GM12878 (cell line): ENCODE data around the gene PAK6.

Source experiments
- CBFB ChIP-seq: IDR thresholded peaks from 2 replicates; pipeline ENCODE4 v1.6.1; 2016; ENCODE audit warnings: antibody characterized with exemption, low read depth
- CTCF ChIP-seq, 3 experiments: IDR thresholded peaks in 2 of 3; conservative IDR thresholded peaks in 1 of 3; 2 replicates each; pipeline ENCODE4 v1.5.1; 2011; ENCODE audit warnings: low read depth in 3 of 3, low read length in 3 of 3, mild to moderate bottlenecking in 3 of 3, control low read depth in 2 of 3, moderate library complexity in 2 of 3, inconsistent platforms in 1 of 3, mixed read lengths in 1 of 3; ENCODE audit not compliant: control insufficient read depth in 2 of 3, insufficient read depth in 1 of 3; ENCODE audit errors: extremely low read depth in 1 of 3
- EGR1 ChIP-seq, 2 experiments: IDR thresholded peaks; 1 replicate in 1 of 2; 2 replicates in 1 of 2; pipeline ENCODE4 v1.6.1; 2011 to 2012; ENCODE audit warnings: low read depth in 2 of 2, low read length in 2 of 2, borderline replicate concordance in 1 of 2, mild to moderate bottlenecking in 1 of 2, moderate library complexity in 1 of 2
- HDAC2 ChIP-seq: fragments of 200-600 bp; sonication (generic); IDR thresholded peaks from 2 replicates; pipeline ENCODE4 v1.6.1; 2017
- JUND ChIP-seq: IDR thresholded peaks from 2 replicates; pipeline ENCODE4 v1.6.1; 2012; ENCODE audit warnings: low read depth, mild to moderate bottlenecking, low read length, improper control_type of control experiment, moderate library complexity
- MTA2 ChIP-seq: fragments of 450-650 bp; IDR thresholded peaks from 2 replicates; pipeline ENCODE4 v1.6.1; 2016; ENCODE audit warnings: low read depth, mild to moderate bottlenecking, moderate library complexity
- NR2C2 ChIP-seq: IDR thresholded peaks from 2 replicates; pipeline ENCODE4 v1.6.1; 2011; ENCODE audit warnings: borderline replicate concordance, low read depth; ENCODE audit not compliant: control insufficient read depth, insufficient read length
- PML ChIP-seq: IDR thresholded peaks from 2 replicates; pipeline ENCODE4 v1.6.1; 2012; ENCODE audit warnings: low read length, inconsistent platforms
- POLR2AphosphoS2 ChIP-seq: IDR thresholded peaks from 2 replicates; pipeline ENCODE4 v1.6.1; 2011; ENCODE audit warnings: low read depth, mild to moderate bottlenecking, low read length, improper control_type of control experiment, moderate library complexity
- RAD21 ChIP-seq: IDR thresholded peaks from 2 replicates; pipeline ENCODE4 v1.6.1; 2011; ENCODE audit warnings: mild to moderate bottlenecking, low read depth, low read length, moderate library complexity; ENCODE audit not compliant: insufficient read depth
- RAD51 ChIP-seq: fragments of 450-650 bp; IDR thresholded peaks from 2 replicates; pipeline ENCODE4 v1.6.1; 2016; ENCODE audit warnings: moderate library complexity, mild to moderate bottlenecking, inconsistent platforms
- REST ChIP-seq: IDR thresholded peaks from 2 replicates; pipeline ENCODE4 v1.6.1; 2012; ENCODE audit warnings: mild to moderate bottlenecking, low read depth, low read length
- ZSCAN29 ChIP-seq: fragments of 450-650 bp; IDR thresholded peaks from 2 replicates; pipeline ENCODE4 v1.6.1; 2017; ENCODE audit warnings: mild to moderate bottlenecking, moderate library complexity

- TF ChIP-seq CTCF (IDR thresholded peaks at IDR 0.05 in 2 of 3, conservative IDR thresholded peaks at IDR 0.05 in 1 of 3; ENCODE audit: control insufficient read depth in 2 of 3, extremely low read depth in 1 of 3, insufficient read depth in 1 of 3, low read depth in 3 of 3, low read length in 3 of 3) (no peak), RAD51 (no peak), JUND (no peak), CBFB (no peak), EGR1 (IDR thresholded peaks at IDR 0.05; ENCODE audit: borderline replicate concordance in 1 of 2, low read depth in 2 of 2, low read length in 2 of 2) (no peak), POLR2AphosphoS2 (no peak), MTA2 (no peak), REST (no peak), ZSCAN29 (no peak), PML (no peak), NR2C2 (no peak), RAD21 (no peak), HDAC2 (no peak)
Measured at GRCh38 chr15:40313531-40314398, 74.9 kb downstream of the PAK6 start.
